GM12891 (cell line): Measurements from ENCODE around the gene GRM7.

Experiments used
- PAX5 ChIP-seq: IDR thresholded peaks from 2 replicates; pipeline ENCODE4 v1.6.1; 2011; ENCODE audit warnings: low read length, moderate library complexity, mild to moderate bottlenecking; ENCODE audit not compliant: insufficient read depth, severe bottlenecking
- POLR2A ChIP-seq: IDR thresholded peaks from 2 replicates; pipeline ENCODE4 v1.6.1; 2011; ENCODE audit warnings: low read depth, low read length, control low read depth
- POLR2AphosphoS5 ChIP-seq: IDR thresholded peaks from 2 replicates; pipeline ENCODE4 v1.6.1; 2011; ENCODE audit warnings: low read depth, low read length, control low read depth
- SPI1 ChIP-seq: IDR thresholded peaks from 2 replicates; pipeline ENCODE4 v1.6.1; 2011; ENCODE audit warnings: low read depth, low read length, control low read depth
- TAF1 ChIP-seq: IDR thresholded peaks from 2 replicates; pipeline ENCODE4 v1.6.1; 2011; ENCODE audit warnings: low read depth, low read length, control low read depth

DNA sequence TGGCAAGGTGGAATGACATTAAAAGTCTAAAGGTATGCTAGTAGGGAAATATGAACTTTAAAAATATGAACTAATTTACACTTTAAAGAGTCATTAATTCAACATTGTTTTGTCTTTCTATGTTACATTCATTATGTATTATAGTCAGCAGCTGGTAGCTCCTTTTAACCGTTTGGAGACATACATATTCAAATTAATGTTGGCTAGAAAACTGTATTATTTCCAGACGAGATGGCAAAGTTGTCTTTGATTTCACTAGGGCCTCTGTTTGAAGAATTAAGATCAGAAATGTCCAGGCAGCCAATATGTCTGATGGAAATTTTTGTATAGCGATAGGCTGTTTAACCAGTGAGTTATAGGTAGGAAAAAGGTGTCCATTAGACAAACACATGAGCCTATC lies 817.6 kb downstream of the GRM7 start:
- TF ChIP-seq POLR2AphosphoS5 = no peak
- TF ChIP-seq POLR2A = no peak
- TF ChIP-seq SPI1 = no peak
- TF ChIP-seq TAF1 = no peak
- TF ChIP-seq PAX5 = no peak
